Measurements from ENCODE around the gene CYP2W1. TPM values are rescaled to one million over a fixed set of nuclear protein-coding genes. Genes with fewer than 3 reads are reported as not detected.

CYP2W1 gene
- total RNA-seq, 2 donors from 2014 or later = 3.1 to 4.0 TPM

DNA sequence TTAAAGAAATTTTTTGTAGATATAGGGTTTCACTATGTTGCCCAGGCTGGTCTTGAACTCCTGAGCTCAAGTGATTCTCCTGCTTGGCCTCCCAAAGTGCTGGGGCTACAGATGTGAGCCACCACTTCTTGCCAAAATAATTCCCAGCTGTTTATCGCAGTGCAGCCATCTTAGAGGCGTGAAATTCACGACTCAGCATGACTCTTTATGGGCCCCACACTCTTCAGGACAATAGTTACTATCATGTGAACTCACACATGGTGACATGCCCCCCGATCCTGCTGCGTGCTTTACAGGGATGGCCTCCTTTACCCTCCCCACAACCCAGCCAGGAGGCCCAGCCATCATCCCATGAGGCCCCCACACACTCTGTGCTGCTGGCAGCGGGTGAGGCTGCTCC, 12.2 kb upstream of the CYP2W1 start:
- no peaks in the 10 kb centered on the region for H3K9me3 ChIP-seq
- no peak for DNase-seq (ENCODE audit: low spot score)
- no peaks in the 10 kb centered on the region for H3K27me3 ChIP-seq (replicated peaks; ENCODE audit: insufficient read depth)
- H3K36me3 ChIP-seq = peaks cover 0 to 8% of the 10 kb centered on the region in 2 donors
- H3K27ac ChIP-seq = no peak overlapping the region
- TF ChIP-seq POLR2AphosphoS5 (IDR thresholded peaks at IDR 0.05) (no peak), CTCF (IDR thresholded peaks at IDR 0.05) (no peak)
- no peak overlapping the region for H3K4me3 ChIP-seq
- 87% methylated on average over 6 of the region's 6 CpGs for WGBS
- intact Hi-C loops (cut with DNase I) = no loop called here
- H3K4me1 ChIP-seq (replicated peaks) = peaks cover 6% of the 10 kb centered on the region

DNA sequence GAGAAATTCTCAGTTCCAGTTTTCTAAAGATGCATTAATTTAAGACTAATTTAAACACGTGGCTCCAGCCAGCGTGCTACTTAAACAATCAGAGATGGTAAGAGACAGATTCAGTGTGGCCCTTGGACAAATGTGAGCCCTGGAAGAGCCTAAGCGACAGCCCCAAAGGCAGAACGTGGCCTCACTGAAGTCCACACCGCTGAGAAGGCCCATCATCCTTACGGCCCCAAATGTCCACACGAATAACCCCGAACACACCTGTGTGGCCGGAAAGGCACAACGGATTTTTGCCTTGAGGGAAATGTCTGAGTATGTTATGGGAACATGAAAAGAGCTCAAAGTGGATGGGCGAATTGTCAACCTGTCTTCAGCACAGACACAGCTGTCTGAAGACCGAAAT, 10.9 kb upstream of the CYP2W1 start:
- H3K9me3 ChIP-seq = no peaks in the 10 kb centered on the region
- intact Hi-C loops (cut with DNase I) = no loop called here
- 93% methylated on average over 12 of the region's 12 CpGs for WGBS
- no peak overlapping the region for H3K4me3 ChIP-seq
- no peak for TF ChIP-seq POLR2A (IDR thresholded peaks at IDR 0.05)
- TF ChIP-seq POLR2AphosphoS5 (IDR thresholded peaks at IDR 0.05) = no peak
- no peak for TF ChIP-seq CTCF (IDR thresholded peaks at IDR 0.05)
- no peak overlapping the region for H3K27ac ChIP-seq
- no peak for DNase-seq (ENCODE audit: low spot score)
- no peaks in the 10 kb centered on the region for H3K27me3 ChIP-seq (replicated peaks; ENCODE audit: insufficient read depth)
- peaks cover 8% of the 10 kb centered on the region for H3K4me1 ChIP-seq (replicated peaks)
- peaks cover 0 to 8% of the 10 kb centered on the region in 2 donors for H3K36me3 ChIP-seq

GRCh38 chr7:972676-973309, 10.2 kb upstream of the CYP2W1 start:
- no peak for TF ChIP-seq POLR2A (IDR thresholded peaks at IDR 0.05)
- TF ChIP-seq POLR2AphosphoS5 (IDR thresholded peaks at IDR 0.05) = no peak
- TF ChIP-seq CTCF (IDR thresholded peaks at IDR 0.05) = no peak
- Histone ChIP-seq H3K27ac (no peak overlapping the region), H3K4me3 (no peak overlapping the region), H3K9me3 (no peaks in the 10 kb centered on the region), H3K36me3 (peaks cover 0 to 8% of the 10 kb centered on the region in 2 donors), H3K27me3 (replicated peaks; ENCODE audit: insufficient read depth) (no peaks in the 10 kb centered on the region), H3K4me1 (replicated peaks) (peaks cover 12% of the 10 kb centered on the region)
- DNase-seq (ENCODE audit: low spot score) = no peak
- intact Hi-C loops (cut with DNase I) = no loop called here
- 69% methylated on average over 10 of the region's 10 CpGs for WGBS

DNA sequence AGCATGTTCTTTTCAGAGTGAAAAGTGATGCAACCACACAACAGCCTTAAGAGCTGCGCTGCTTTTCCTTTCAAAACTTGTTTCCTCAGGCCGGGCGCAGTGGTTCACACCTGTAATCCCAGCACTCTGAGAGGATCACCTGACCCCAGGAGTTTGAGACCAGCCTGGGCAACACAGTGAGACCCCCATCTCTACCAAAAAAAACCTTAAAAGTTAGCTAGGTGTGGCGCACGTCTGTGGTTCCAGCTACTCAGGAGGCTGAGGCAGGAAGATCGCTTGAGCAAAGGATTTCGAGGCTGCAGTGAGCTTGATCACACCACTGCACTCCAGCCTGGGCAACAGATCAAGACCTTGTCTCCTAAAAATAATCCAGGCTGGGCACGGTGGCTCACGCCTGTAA, 9.7 kb upstream of the CYP2W1 start:
- H3K36me3 ChIP-seq = peaks cover 0 to 8% of the 10 kb centered on the region in 2 donors
- 85% methylated on average over 9 of the region's 9 CpGs for WGBS

More for the DNA sequence above, 9.7 kb upstream of the CYP2W1 start:
- Histone ChIP-seq H3K27ac (no peak overlapping the region), H3K27me3 (replicated peaks; ENCODE audit: insufficient read depth) (no peaks in the 10 kb centered on the region), H3K4me3 (no peak overlapping the region), H3K4me1 (replicated peaks) (peaks cover 12% of the 10 kb centered on the region), H3K9me3 (no peaks in the 10 kb centered on the region)
- intact Hi-C loops (cut with DNase I) = no loop called here
- DNase-seq (ENCODE audit: low spot score) = no peak
- TF ChIP-seq CTCF (IDR thresholded peaks at IDR 0.05) = no peak
- no peak for TF ChIP-seq POLR2AphosphoS5 (IDR thresholded peaks at IDR 0.05)
- TF ChIP-seq POLR2A (IDR thresholded peaks at IDR 0.05) = no peak

All from prostate gland (tissue), 2 donors.